Hepatocyte (in vitro differentiated cells): ENCODE measurements around the gene LIPT2.

Source experiments
- CTCF ChIP-seq: fragments of 200-600 bp; sonication (generic); IDR thresholded peaks from 2 replicates; pipeline ENCODE4 v1.5.1; 2016; ENCODE audit warnings: antibody characterized with exemption, mild to moderate bottlenecking; ENCODE audit not compliant: poor library complexity
- EZH2 ChIP-seq: fragments of 200-600 bp; sonication (generic); IDR thresholded peaks from 2 replicates; pipeline ENCODE4 v1.6.1; 2016; ENCODE audit warnings: antibody characterized with exemption, mild to moderate bottlenecking, borderline replicate concordance
- EZH2phosphoT487 ChIP-seq: fragments of 200-600 bp; sonication (generic); IDR thresholded peaks from one replicate; pipeline ENCODE4 v1.6.1; 2018; ENCODE audit warnings: antibody characterized with exemption, mild to moderate bottlenecking, low read depth, moderate library complexity; ENCODE audit not compliant: unreplicated experiment, severe bottlenecking

- TF ChIP-seq CTCF (no peak), EZH2 (no peak), EZH2phosphoT487 (no peak)
Measured at GRCh38 chr11:74478877-74479731, 14.4 kb downstream of the LIPT2 start.
